Upper lobe of left lung (tissue), 6 donors: ENCODE results near the gene FNDC8. TPM values are rescaled to one million over a fixed set of nuclear protein-coding genes. Genes with fewer than 3 reads are reported as not detected.
"Not testable (repeated sequence)": the region's sequence is repeated elsewhere in the genome, so short reads cannot be mapped to it uniquely, and the experiment has no call there.

Experiments used
- ATAC-seq, 2 donors: fragments of 200-7000 bp; cut with Tn5 transposase; one replicate each; pipeline ENCODE4 v1.9.1; 2022; ENCODE audit warnings: mild to moderate bottlenecking in 2 of 2, moderate library complexity in 2 of 2; ENCODE audit not compliant: low FRiP score in 2 of 2
- DNase-seq, 2 donors: peaks; one replicate each; pipeline ENCODE4 v3.0.0-alpha.2; 2019 to 2020
- H3K27ac ChIP-seq, 4 donors: fragments of 200-600 bp; sonication (generic); one replicate each; pipeline ENCODE4 v1.5.1; 2016 to 2019
- H3K27me3 ChIP-seq, 4 donors: fragments of 200-600 bp; sonication (generic); one replicate each; pipeline ENCODE4 v1.5.1; 2017 to 2019
- H3K36me3 ChIP-seq, 4 donors: fragments of 200-600 bp; sonication (generic); one replicate each; pipeline ENCODE4 v1.5.1; 2016 to 2019
- H3K4me1 ChIP-seq, 4 donors: fragments of 200-600 bp; sonication (generic); one replicate each; pipeline ENCODE4 v1.5.1; 2018 to 2019
- H3K4me3 ChIP-seq, 4 donors: fragments of 200-600 bp; sonication (generic); one replicate each; pipeline ENCODE4 v1.5.1; 2017 to 2019; ENCODE audit warnings: mild to moderate bottlenecking in 2 of 4, moderate library complexity in 1 of 4
- H3K9me3 ChIP-seq, 4 donors: fragments of 200-600 bp; sonication (generic); one replicate each; pipeline ENCODE4 v1.5.1; 2018 to 2019
- CTCF ChIP-seq, 6 experiments: fragments of 450-650 bp in 4 of 6; fragments of 200-600 bp in 2 of 6; sonication (generic) in 2 of 6; IDR thresholded peaks; one replicate each; pipeline ENCODE4 v1.5.1; 2016 to 2019; ENCODE audit warnings: antibody characterized with exemption in 6 of 6
- EP300 ChIP-seq, 4 donors: sonication (generic); formaldehyde crosslinking; IDR thresholded peaks; one replicate each; pipeline ENCODE4 v1.5.1; 2017; ENCODE audit warnings: antibody characterized with exemption in 4 of 4, control low read depth in 2 of 4
- POLR2A ChIP-seq, 4 donors: fragments of 450-650 bp; IDR thresholded peaks; one replicate each; pipeline ENCODE4 v1.5.1; 2016 to 2017; ENCODE audit warnings: antibody characterized with exemption in 4 of 4, mild to moderate bottlenecking in 2 of 4
- POLR2AphosphoS5 ChIP-seq, 2 donors: sonication (generic); formaldehyde crosslinking; IDR thresholded peaks; one replicate each; pipeline ENCODE4 v1.5.1; 2017; ENCODE audit warnings: antibody characterized with exemption in 2 of 2
- WGBS, 2 donors: methylation state at CpG; one replicate each; pipeline ENCODE4 v1.1.5; 2017 to 2018; 5-methylcytosine and 5-hydroxymethylcytosine counted together
- total RNA-seq, 6 donors: library from RNA; depleted of rRNA in 4 of 6; stranded (reverse); fragments of >200 nt in 4 of 6; gene quantifications; one replicate each; pipeline versions ENCODE4 v1.1.0 to v1.2.1, GENCODE V29; 2016 to 2021
- donor health status: DM: no; HTN: no; CAD: no; lungs with moderate emphysema.
- donor health status: DM: no; HTN: yes; CAD: no; lungs with severe emphysema.

The FNDC8 gene
- total RNA-seq, 6 donors from 2014 or later = not detected

DNA sequence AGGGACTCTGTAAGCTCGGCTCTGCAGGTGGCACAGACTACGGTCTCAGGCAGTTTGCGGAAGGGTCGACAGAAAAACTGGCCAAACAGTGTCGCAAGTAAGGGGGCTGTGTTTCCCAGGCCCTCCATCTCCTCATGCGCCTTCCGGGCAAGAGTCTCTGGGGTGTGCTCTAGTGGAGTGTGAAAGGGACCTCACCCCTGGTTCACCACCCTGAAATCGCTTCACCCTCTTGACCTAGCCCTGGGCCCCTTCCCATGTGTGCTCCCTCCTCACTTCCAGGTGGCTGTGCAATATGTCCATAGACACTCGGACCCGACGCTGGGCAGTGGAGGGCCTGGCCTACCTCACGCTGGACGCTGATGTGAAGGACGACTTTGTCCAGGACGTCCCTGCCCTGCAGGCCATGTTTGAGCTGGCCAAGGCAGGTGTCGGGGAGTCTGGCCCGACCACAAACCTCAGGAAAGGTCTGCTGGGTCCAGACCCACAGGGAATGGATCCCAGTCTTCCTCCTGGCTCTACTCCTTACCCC, 48.5 kb downstream of the FNDC8 start:
- Histone ChIP-seq H3K9me3 (no peaks in the 10 kb centered on the region), H3K4me1 (peaks cover 0 to 10% (median 7%) of the 10 kb centered on the region in 4 donors), H3K4me3 (no peak overlapping the region), H3K27ac (no peak overlapping the region), H3K36me3 (no peaks in the 10 kb centered on the region), H3K27me3 (no peaks in the 10 kb centered on the region)
- 90 to 95% methylated on average over 16 to 17 of the region's 17 CpGs for WGBS, 2 donors
- TF ChIP-seq POLR2AphosphoS5 (IDR thresholded peaks at IDR 0.05) = no peak
- TF ChIP-seq CTCF (IDR thresholded peaks at IDR 0.05) = no peak
- no peak for TF ChIP-seq EP300 (IDR thresholded peaks at IDR 0.05)
- TF ChIP-seq POLR2A (IDR thresholded peaks at IDR 0.05) = no peak
- ATAC-seq (peak in 1 of 2 donors; percentile 8), DNase-seq (peak in 1 of 2 donors; percentile 51)

GRCh38 chr17:35170968-35171771, 49.8 kb downstream of the FNDC8 start:
- peaks cover 0 to 10% (median 7%) of the 10 kb centered on the region in 4 donors for H3K4me1 ChIP-seq
- TF ChIP-seq EP300 (IDR thresholded peaks at IDR 0.05) (no peak), CTCF (IDR thresholded peaks at IDR 0.05) (peak in 4 of 6 experiments; percentile 23 to 54 (median 50)), POLR2A (IDR thresholded peaks at IDR 0.05) (no peak), POLR2AphosphoS5 (IDR thresholded peaks at IDR 0.05) (no peak)
- H3K9me3 ChIP-seq = no peaks in the 10 kb centered on the region
- DNase-seq = peak in 1 of 2 donors; percentile 40
- H3K27me3 ChIP-seq = no peaks in the 10 kb centered on the region
- no peak overlapping the region for H3K4me3 ChIP-seq
- H3K27ac ChIP-seq = no peak overlapping the region
- no peaks in the 10 kb centered on the region for H3K36me3 ChIP-seq
- peak in 1 of 2 donors; percentile 39 for ATAC-seq
- WGBS, 2 donors = 73 to 78% methylated on average over 18 of the region's 18 CpGs

DNA sequence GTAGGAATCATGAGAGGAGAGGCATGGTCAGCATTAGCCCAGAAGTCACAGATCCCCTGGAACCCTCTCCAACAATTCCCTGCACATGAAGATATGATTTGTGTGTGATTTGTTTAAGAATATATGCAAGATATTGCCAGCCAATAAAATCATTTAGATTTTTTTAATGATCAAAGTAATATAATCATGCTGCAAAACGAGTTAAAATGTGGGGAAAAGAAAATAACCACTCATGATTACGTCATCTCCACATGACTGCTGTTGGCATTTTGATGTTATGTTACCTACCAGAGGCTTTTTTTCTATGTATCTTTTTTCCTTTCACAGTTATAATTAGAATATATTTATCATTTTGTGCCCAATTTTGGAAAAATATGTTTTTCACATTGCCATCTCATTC, 50.4 kb downstream of the FNDC8 start:
- Histone ChIP-seq H3K36me3 (no peaks in the 10 kb centered on the region), H3K4me1 (peaks cover 0 to 10% (median 7%) of the 10 kb centered on the region in 4 donors), H3K27me3 (no peaks in the 10 kb centered on the region), H3K9me3 (no peaks in the 10 kb centered on the region), H3K27ac (no peak overlapping the region), H3K4me3 (no peak overlapping the region)
- TF ChIP-seq EP300 (IDR thresholded peaks at IDR 0.05) (no peak), POLR2AphosphoS5 (IDR thresholded peaks at IDR 0.05) (no peak), CTCF (IDR thresholded peaks at IDR 0.05) (no peak), POLR2A (IDR thresholded peaks at IDR 0.05) (no peak)
- DNase-seq (no peak), ATAC-seq (no peak)
- WGBS, 2 donors = 38 to 40% methylated on average over 2 of the region's 2 CpGs

- DNase-seq, H3K27me3 ChIP-seq, H3K27ac ChIP-seq, H3K9me3 ChIP-seq, H3K4me3 ChIP-seq, H3K36me3 ChIP-seq, ATAC-seq: not testable (repeated sequence)
- peaks cover 0 to 10% (median 7%) of the 10 kb centered on the region in 4 donors for H3K4me1 ChIP-seq
- WGBS, 2 donors = 77 to 97% methylated on average over 3 of the region's 3 CpGs
These were observed 50.9 kb downstream of the FNDC8 start for GRCh38 chr17:35172321-35172720.

DNA sequence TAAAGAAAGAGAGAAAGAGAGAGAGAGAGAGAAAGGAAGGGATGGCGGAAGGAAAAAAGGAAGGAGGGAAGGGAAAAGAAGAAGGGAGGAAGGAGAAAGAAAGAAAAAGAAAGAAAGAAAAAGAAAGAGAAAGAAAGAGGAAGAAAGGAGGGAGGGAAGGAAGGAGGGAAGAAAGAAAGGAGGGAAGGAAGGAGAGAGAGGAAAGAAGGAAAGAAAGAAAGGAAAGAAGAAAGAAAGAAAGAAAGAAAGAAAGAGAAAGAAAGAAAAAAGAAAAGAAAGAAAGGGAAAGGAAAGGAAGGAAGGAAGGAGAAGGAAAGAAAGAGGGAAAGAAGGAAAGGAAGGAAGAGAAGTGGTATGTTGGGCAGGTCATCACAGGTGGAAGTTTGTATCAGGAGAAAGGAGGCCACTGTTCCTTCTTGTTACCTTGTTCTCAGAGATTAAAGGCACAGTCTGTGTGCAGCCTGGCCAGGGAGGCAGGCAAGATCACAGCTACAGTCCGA, 53.5 kb downstream of the FNDC8 start:
- no peak overlapping the region for H3K27ac ChIP-seq
- peaks cover 0 to 10% (median 7%) of the 10 kb centered on the region in 4 donors for H3K4me1 ChIP-seq
- TF ChIP-seq CTCF (IDR thresholded peaks at IDR 0.05) = no peak
- no peak for TF ChIP-seq POLR2A (IDR thresholded peaks at IDR 0.05)
- no peak for TF ChIP-seq POLR2AphosphoS5 (IDR thresholded peaks at IDR 0.05)
- TF ChIP-seq EP300 (IDR thresholded peaks at IDR 0.05) = no peak
- H3K27me3 ChIP-seq = no peaks in the 10 kb centered on the region
- no peaks in the 10 kb centered on the region for H3K9me3 ChIP-seq
- H3K36me3 ChIP-seq = no peaks in the 10 kb centered on the region
- DNase-seq (no peak), ATAC-seq (no peak)
- 89 to 91% methylated on average over 2 of the region's 2 CpGs for WGBS, 2 donors
- no peak overlapping the region for H3K4me3 ChIP-seq
